HepG2 (cell line): ENCODE data around the gene KLHL36. TPM values are rescaled to one million over a fixed set of nuclear protein-coding genes. Genes with fewer than 3 reads are reported as not detected.
A peak's percentile ranks its signal among the peaks of the same experiment; 100 is the strongest.

Source experiments
- ETS1 ChIP-seq: sonication (generic); formaldehyde crosslinking; IDR thresholded peaks from 2 replicates; pipeline ENCODE4 v1.4.0; 2020; ENCODE audit warnings: missing genetic modification reagents
- HNF1A ChIP-seq, 2 experiments: sonication (generic) in 1 of 2; formaldehyde crosslinking in 1 of 2; IDR thresholded peaks; 2 replicates each; pipeline versions ENCODE4 v1.4.0 to v1.6.1; 2016 to 2020; ENCODE audit warnings: borderline replicate concordance in 1 of 2, low read depth in 1 of 2, mild to moderate bottlenecking in 1 of 2, missing genetic modification reagents in 1 of 2
- MZF1 ChIP-seq: sonication (generic); formaldehyde crosslinking; IDR thresholded peaks from 2 replicates; pipeline ENCODE4 v1.8.1; 2023; ENCODE audit warnings: mild to moderate bottlenecking, missing genetic modification reagents, borderline replicate concordance
- PBX3 ChIP-seq: sonication (generic); formaldehyde crosslinking; IDR thresholded peaks from 2 replicates; pipeline ENCODE4 v1.8.1; 2023; ENCODE audit warnings: missing genetic modification reagents, inconsistent platforms, borderline replicate concordance
- SIX4 ChIP-seq: sonication (generic); formaldehyde crosslinking; IDR thresholded peaks from 2 replicates; pipeline ENCODE4 v1.4.0; 2020; ENCODE audit warnings: missing genetic modification reagents
- TOE1 ChIP-seq: sonication (generic); formaldehyde crosslinking; IDR thresholded peaks from 2 replicates; pipeline ENCODE4 v1.4.0; 2020; ENCODE audit warnings: mild to moderate bottlenecking, missing genetic modification reagents
- ZBTB8A ChIP-seq: sonication (generic); formaldehyde crosslinking; IDR thresholded peaks from 2 replicates; pipeline ENCODE4 v1.4.0; 2020; ENCODE audit warnings: mild to moderate bottlenecking, low read depth, missing genetic modification reagents, borderline replicate concordance
- ZEB1 ChIP-seq: IDR thresholded peaks from 2 replicates; pipeline ENCODE4 v1.6.1; 2012; ENCODE audit warnings: mild to moderate bottlenecking, low read depth, inconsistent platforms; ENCODE audit not compliant: insufficient replicate concordance
- ZNF451 ChIP-seq: sonication (generic); formaldehyde crosslinking; IDR thresholded peaks from 2 replicates; pipeline ENCODE4 v1.5.0; 2020; ENCODE audit warnings: mild to moderate bottlenecking, missing genetic modification reagents
- polyA plus RNA-seq, 8 experiments: library from polyadenylated mRNA; depleted of rRNA in 3 of 8; stranded (reverse) in 7 of 8; unstranded in 1 of 8; fragments of >200 nt; fragmentation: Illumina TruSeq in 4 of 8; extraction: Trizol in 4 of 8; gene quantifications; 2 replicates each; pipeline versions ENCODE4 v1.2.1 to v1.2.3, GENCODE V29; 2011 to 2016; ENCODE audit warnings: low read depth in 4 of 8, missing spikeins in 1 of 8, mixed read lengths in 1 of 8; ENCODE audit not compliant: insufficient read depth in 1 of 8
- total RNA-seq, 5 experiments: library from RNA; depleted of rRNA; stranded (reverse); fragments of >200 nt; fragmentation: Illumina TruSeq; extraction: Trizol; gene quantifications; 2 replicates each; pipeline ENCODE4 v1.2.3, GENCODE V29; 2016; ENCODE audit warnings: low read depth in 1 of 5
- TF ChIP-seq, protein P1 (sequence below): sonication (generic); formaldehyde crosslinking; IDR thresholded peaks from 2 replicates; pipeline ENCODE4 v1.9.0; 2021; ENCODE audit warnings: mild to moderate bottlenecking, missing genetic modification reagents

The KLHL36 gene
- total and polyA plus RNA-seq, 2 of the 13 experiments (the other 11 are each of a cell fraction or from before 2014, with no cell fraction given) = 24.3 to 26.0 TPM

DNA sequence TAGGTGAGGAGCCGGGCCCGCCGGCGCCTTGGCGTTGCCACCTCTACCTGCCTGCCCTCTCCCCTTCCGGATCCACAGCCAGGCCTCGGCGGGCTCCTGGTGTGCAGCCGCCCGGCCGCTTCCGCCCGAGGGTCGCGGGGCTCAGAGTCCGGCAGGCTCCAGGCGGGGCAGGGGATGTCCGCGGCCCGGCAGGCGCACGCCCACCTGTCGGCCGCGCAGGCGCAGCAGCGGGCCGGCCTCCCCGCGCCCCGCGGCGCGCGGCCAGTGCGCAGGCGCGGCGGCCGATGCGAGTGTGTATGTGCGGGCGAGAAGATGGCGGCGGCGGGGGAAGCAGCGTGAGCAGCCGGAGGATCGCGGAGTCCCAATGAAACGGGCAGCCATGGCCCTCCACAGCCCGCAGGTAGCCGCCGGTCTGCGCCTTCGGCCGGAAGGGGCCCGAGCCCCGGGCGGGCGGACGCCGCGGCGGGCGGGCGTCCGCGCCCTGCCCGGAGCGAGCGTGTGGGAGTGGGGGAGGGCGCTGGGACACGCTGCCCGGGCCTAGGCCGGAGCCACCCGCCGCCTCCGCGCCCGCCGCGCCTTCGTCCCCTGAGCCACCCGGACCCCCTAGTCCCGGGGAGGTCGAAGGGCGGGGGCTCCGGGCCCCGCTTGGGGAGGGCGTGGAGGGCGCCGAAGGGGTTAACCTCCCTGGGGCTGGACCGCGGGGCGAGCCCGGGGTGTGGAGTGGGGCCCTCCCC, 51.6 kb downstream of the KLHL36 start, which contains the start of gene USP10 (continued):
- TF ChIP-seq, protein P1, sequence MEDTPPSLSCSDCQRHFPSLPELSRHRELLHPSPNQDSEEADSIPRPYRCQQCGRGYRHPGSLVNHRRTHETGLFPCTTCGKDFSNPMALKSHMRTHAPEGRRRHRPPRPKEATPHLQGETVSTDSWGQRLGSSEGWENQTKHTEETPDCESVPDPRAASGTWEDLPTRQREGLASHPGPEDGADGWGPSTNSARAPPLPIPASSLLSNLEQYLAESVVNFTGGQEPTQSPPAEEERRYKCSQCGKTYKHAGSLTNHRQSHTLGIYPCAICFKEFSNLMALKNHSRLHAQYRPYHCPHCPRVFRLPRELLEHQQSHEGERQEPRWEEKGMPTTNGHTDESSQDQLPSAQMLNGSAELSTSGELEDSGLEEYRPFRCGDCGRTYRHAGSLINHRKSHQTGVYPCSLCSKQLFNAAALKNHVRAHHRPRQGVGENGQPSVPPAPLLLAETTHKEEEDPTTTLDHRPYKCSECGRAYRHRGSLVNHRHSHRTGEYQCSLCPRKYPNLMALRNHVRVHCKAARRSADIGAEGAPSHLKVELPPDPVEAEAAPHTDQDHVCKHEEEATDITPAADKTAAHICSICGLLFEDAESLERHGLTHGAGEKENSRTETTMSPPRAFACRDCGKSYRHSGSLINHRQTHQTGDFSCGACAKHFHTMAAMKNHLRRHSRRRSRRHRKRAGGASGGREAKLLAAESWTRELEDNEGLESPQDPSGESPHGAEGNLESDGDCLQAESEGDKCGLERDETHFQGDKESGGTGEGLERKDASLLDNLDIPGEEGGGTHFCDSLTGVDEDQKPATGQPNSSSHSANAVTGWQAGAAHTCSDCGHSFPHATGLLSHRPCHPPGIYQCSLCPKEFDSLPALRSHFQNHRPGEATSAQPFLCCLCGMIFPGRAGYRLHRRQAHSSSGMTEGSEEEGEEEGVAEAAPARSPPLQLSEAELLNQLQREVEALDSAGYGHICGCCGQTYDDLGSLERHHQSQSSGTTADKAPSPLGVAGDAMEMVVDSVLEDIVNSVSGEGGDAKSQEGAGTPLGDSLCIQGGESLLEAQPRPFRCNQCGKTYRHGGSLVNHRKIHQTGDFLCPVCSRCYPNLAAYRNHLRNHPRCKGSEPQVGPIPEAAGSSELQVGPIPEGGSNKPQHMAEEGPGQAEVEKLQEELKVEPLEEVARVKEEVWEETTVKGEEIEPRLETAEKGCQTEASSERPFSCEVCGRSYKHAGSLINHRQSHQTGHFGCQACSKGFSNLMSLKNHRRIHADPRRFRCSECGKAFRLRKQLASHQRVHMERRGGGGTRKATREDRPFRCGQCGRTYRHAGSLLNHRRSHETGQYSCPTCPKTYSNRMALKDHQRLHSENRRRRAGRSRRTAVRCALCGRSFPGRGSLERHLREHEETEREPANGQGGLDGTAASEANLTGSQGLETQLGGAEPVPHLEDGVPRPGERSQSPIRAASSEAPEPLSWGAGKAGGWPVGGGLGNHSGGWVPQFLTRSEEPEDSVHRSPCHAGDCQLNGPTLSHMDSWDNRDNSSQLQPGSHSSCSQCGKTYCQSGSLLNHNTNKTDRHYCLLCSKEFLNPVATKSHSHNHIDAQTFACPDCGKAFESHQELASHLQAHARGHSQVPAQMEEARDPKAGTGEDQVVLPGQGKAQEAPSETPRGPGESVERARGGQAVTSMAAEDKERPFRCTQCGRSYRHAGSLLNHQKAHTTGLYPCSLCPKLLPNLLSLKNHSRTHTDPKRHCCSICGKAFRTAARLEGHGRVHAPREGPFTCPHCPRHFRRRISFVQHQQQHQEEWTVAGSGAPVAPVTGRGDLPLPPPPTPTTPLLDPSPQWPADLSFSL = no peak
- TF ChIP-seq ZNF451 (peak; percentile 66; the same call in 1 of the 2 replicates), ZEB1 (peak; percentile 23), PBX3 (no peak), MZF1 (no peak), ETS1 (CRISPR knock-in tag) (peak; percentile 84; the same call in 1 of the 2 replicates), TOE1 (CRISPR knock-in tag) (no peak; the same call in 1 of the 2 replicates), HNF1A (IDR thresholded peaks at IDR 0.05; ENCODE audit: low read depth) (no peak), HNF1A (CRISPR knock-in tag; IDR thresholded peaks at IDR 0.05; ENCODE audit: borderline replicate concordance) (peak; percentile 32; the same call in 1 of the 2 replicates), SIX4 (CRISPR knock-in tag) (no peak), ZBTB8A (no peak; the same call in 1 of the 2 replicates)
